Endothelial cell of umbilical vein (primary cell): ENCODE results near the gene CEP162. TPM values are rescaled to one million over a fixed set of nuclear protein-coding genes. Genes with fewer than 3 reads are reported as not detected.

Experiments
- BruUV-seq: library from RNA; stranded (reverse); fragments of 400-500 nt; replicated peaks from 2 replicates; lab custom pipeline; 2021; lab: Mats Ljungman, UMichigan
- CTCF ChIA-PET: fragments of 300-600, 350-600 bp; sonication (Branson Sonifier 250); formaldehyde crosslinking; loops from one replicate; lab custom pipeline; 2021; ENCODE audit warnings: antibody characterized with exemption, inconsistent platforms; lab: Charles Lee
- POLR2A ChIA-PET: fragments of 300-600, 350-600 bp; sonication (Branson Sonifier 250); formaldehyde crosslinking; loops from one replicate; lab custom pipeline; 2021; ENCODE audit warnings: antibody characterized with exemption, inconsistent platforms; lab: Charles Lee
- DNase-seq: peaks from one replicate; pipeline ENCODE4 v3.0.0-alpha.2; 2011; ENCODE audit warnings: low read depth, low spot score
- FAIRE-seq: peaks from 2 replicates; lab custom pipeline; 2011; peaks lifted over from hg19 to GRCh38; lab: Jason Lieb, UNC
- H2AFZ ChIP-seq: 2 replicates; pipeline ENCODE4 v1.6.0; 2012; ENCODE audit warnings: low read depth, low read length, control low read depth, inconsistent platforms
- H3K27ac ChIP-seq: 2 replicates; pipeline ENCODE4 v1.5.1; 2011; ENCODE audit warnings: low read depth, mild to moderate bottlenecking, control low read depth, low read length, moderate library complexity; ENCODE audit not compliant: insufficient read depth
- H3K27me3 ChIP-seq, 2 experiments: 2 replicates each; pipeline versions ENCODE4 v1.6.0 to v1.6.1; 2011; ENCODE audit warnings: low read length in 2 of 2, mixed read lengths in 1 of 2; ENCODE audit not compliant: control insufficient read depth in 2 of 2, insufficient read depth in 2 of 2
- H3K36me3 ChIP-seq, 2 experiments: 2 replicates in 1 of 2; 3 replicates in 1 of 2; pipeline ENCODE4 v1.5.1; 2011; ENCODE audit warnings: low read length in 2 of 2, mild to moderate bottlenecking in 1 of 2, moderate library complexity in 1 of 2; ENCODE audit not compliant: control insufficient read depth in 2 of 2, insufficient read depth in 2 of 2; ENCODE audit errors: extremely low read depth in 1 of 2
- H3K4me1 ChIP-seq: 3 replicates; pipeline ENCODE4 v1.5.1; 2011; ENCODE audit warnings: mild to moderate bottlenecking, low read length; ENCODE audit not compliant: control insufficient read depth, insufficient read depth; ENCODE audit errors: extremely low read depth
- H3K4me2 ChIP-seq: 2 replicates; pipeline ENCODE4 v1.6.1; 2011; ENCODE audit warnings: low read length, control low read depth, mixed read lengths; ENCODE audit not compliant: insufficient read depth
- H3K4me3 ChIP-seq, 3 experiments: fragments of 200-600 bp in 1 of 3; sonication (generic), shearing (Covaris generic) in 1 of 3; replicated peaks in 1 of 3; 2 replicates each; pipeline ENCODE4 v1.5.1; 2011 to 2016; ENCODE audit warnings: control low read depth in 3 of 3, low read length in 3 of 3, mild to moderate bottlenecking in 2 of 3, inconsistent platforms in 1 of 3, low read depth in 1 of 3, moderate library complexity in 1 of 3; ENCODE audit not compliant: insufficient read depth in 1 of 3
- H3K79me2 ChIP-seq: 2 replicates; pipeline ENCODE4 v1.6.0; 2012; ENCODE audit warnings: low read length, inconsistent platforms; ENCODE audit not compliant: control insufficient read depth, insufficient read depth
- H3K9ac ChIP-seq: replicated peaks from 2 replicates; pipeline ENCODE3; 2011; ENCODE audit warnings: low read length, control low read depth; ENCODE audit not compliant: insufficient read depth; ENCODE audit errors: extremely low read depth
- H3K9me1 ChIP-seq: replicated peaks from 3 replicates; pipeline ENCODE4 v1.6.0; 2011; ENCODE audit warnings: mild to moderate bottlenecking, low read length; ENCODE audit not compliant: control insufficient read depth, insufficient read depth; ENCODE audit errors: extremely low read depth
- H3K9me3 ChIP-seq: replicated peaks from 2 replicates; pipeline ENCODE4 v1.5.1; 2012; ENCODE audit warnings: low read length, inconsistent platforms; ENCODE audit not compliant: control insufficient read depth, insufficient read depth
- H4K20me1 ChIP-seq: replicated peaks from 2 replicates; pipeline ENCODE3; 2011; ENCODE audit warnings: mild to moderate bottlenecking, low read length; ENCODE audit not compliant: control insufficient read depth, insufficient read depth; ENCODE audit errors: extremely low read depth
- CTCF ChIP-seq, 2 donors: IDR thresholded peaks; 1 replicate in 1 of 2; 2 replicates in 1 of 2; pipeline ENCODE4 v1.5.1; 2011; ENCODE audit warnings: low read length in 2 of 2, mild to moderate bottlenecking in 2 of 2, moderate library complexity in 2 of 2, control low read depth in 1 of 2, inconsistent platforms in 1 of 2, low read depth in 1 of 2; ENCODE audit not compliant: insufficient read depth in 1 of 2; ENCODE audit errors: extremely low read depth in 1 of 2
- EZH2 ChIP-seq: IDR thresholded peaks from 2 replicates; pipeline ENCODE4 v1.6.1; 2012; ENCODE audit warnings: borderline replicate concordance, low read depth, mild to moderate bottlenecking, moderate library complexity, low read length, inconsistent platforms; ENCODE audit not compliant: severe bottlenecking
- FOS ChIP-seq: IDR thresholded peaks from 2 replicates; pipeline ENCODE4 v1.6.1; 2011; ENCODE audit warnings: mild to moderate bottlenecking, low read length, moderate library complexity, borderline replicate concordance; ENCODE audit not compliant: insufficient read depth
- GATA2 ChIP-seq: IDR thresholded peaks from 2 replicates; pipeline ENCODE4 v1.7.0; 2011; ENCODE audit warnings: low read depth, mild to moderate bottlenecking, moderate library complexity, mixed read lengths, low read length; ENCODE audit not compliant: insufficient read length, insufficient read depth
- JUN ChIP-seq: IDR thresholded peaks from 2 replicates; pipeline ENCODE4 v1.6.1; 2011; ENCODE audit warnings: borderline replicate concordance, low read depth; ENCODE audit not compliant: insufficient read length, insufficient read depth
- MYC ChIP-seq: IDR thresholded peaks from one replicate; pipeline ENCODE4 v1.6.1; 2011; ENCODE audit warnings: mild to moderate bottlenecking, low read depth, low read length
- POLR2A ChIP-seq: IDR thresholded peaks from 2 replicates; pipeline ENCODE4 v1.6.1; 2012; ENCODE audit warnings: low read depth, mild to moderate bottlenecking, control low read depth, low read length
- POLR2AphosphoS5 ChIP-seq: IDR thresholded peaks from 2 replicates; pipeline ENCODE4 v1.6.1; 2012; ENCODE audit warnings: low read depth, mild to moderate bottlenecking, control low read depth, low read length, moderate library complexity; ENCODE audit not compliant: insufficient read depth
- dilution Hi-C: fragments of 300-500 bp; cut with MboI; formaldehyde crosslinking; loops from one replicate; pipeline ENCODE4 v1.15.0; 2019; ENCODE audit warnings: low sequenced_read_pairs; ENCODE audit not compliant: extremely low pct_ligation_motif_present
- intact Hi-C: fragments of 100-400 bp; cut with micrococcal nuclease; formaldehyde crosslinking; loops from one replicate; pipeline ENCODE4 v1.10.0; 2022
- polyA plus RNA-seq, 4 experiments: library from polyadenylated mRNA; depleted of rRNA in 3 of 4; stranded (reverse) in 3 of 4; unstranded in 1 of 4; fragments of >200 nt; gene quantifications; 2 replicates each; pipeline versions ENCODE4 v1.2.1 to v1.2.3, GENCODE V29; 2011 to 2012; ENCODE audit warnings: missing spikeins in 1 of 4
- total RNA-seq: library from RNA; stranded (reverse); gene quantifications from 2 replicates; pipeline ENCODE4 v1.2.3, GENCODE V29; 2021

CEP162 gene
- total and polyA plus RNA-seq, 2 donors (not counting 3 experiments of a cell fraction or from before 2014, with no cell fraction given), result 0.79 to 10.8 TPM

- no peaks in the 10 kb centered on the region for H3K79me2 ChIP-seq
- no peaks in the 10 kb centered on the region for H3K36me3 ChIP-seq
- no peaks in the 10 kb centered on the region for H3K9me1 ChIP-seq
- no peaks in the 10 kb centered on the region for H4K20me1 ChIP-seq
- TF ChIP-seq GATA2, result no peak
- TF ChIP-seq MYC, result no peak
- no peak for TF ChIP-seq POLR2AphosphoS5
- no peak for TF ChIP-seq CTCF (IDR thresholded peaks at IDR 0.05; ENCODE audit: extremely low read depth in 1 of 2, insufficient read depth in 1 of 2, low read depth in 1 of 2, low read length in 2 of 2)
- TF ChIP-seq EZH2, result no peak
- TF ChIP-seq POLR2A, result no peak
- TF ChIP-seq JUN, result no peak
- TF ChIP-seq FOS, result no peak
- no peak overlapping the region for H3K27ac ChIP-seq
- no peaks in the 10 kb centered on the region for H3K9me3 ChIP-seq
- H3K4me1 ChIP-seq, result no peaks in the 10 kb centered on the region
- POLR2A ChIA-PET, result no interaction called here
- no peak for DNase-seq
- CTCF ChIA-PET, result interaction anchor here (1.1 to 1.2 kb wide), 2 partner anchors 10 to 472 kb away, joined by 4 to 5 read pairs; no protein-coding TSS in a partner anchor
- peaks cover 0 to 1% of the 10 kb centered on the region in 2 experiments for H3K27me3 ChIP-seq
- FAIRE-seq, result no peak
- H3K9ac ChIP-seq, result no peak overlapping the region
- BruUV-seq, result no TSS peak
- H3K4me3 ChIP-seq, result no peak overlapping the region
- intact Hi-C loops, result no loop called here
- H2AFZ ChIP-seq, result no peak overlapping the region
- dilution Hi-C loops, result no loop called here
- no peak overlapping the region for H3K4me2 ChIP-seq
Observed at GRCh38 chr6:84086545-84087429, 140.7 kb downstream of the CEP162 start.
